H9 (cell line): ENCODE measurements around the gene GNAI1. TPM values are rescaled to one million over a fixed set of nuclear protein-coding genes. Genes with fewer than 3 reads are reported as not detected.

ENCODE experiments used
- DNase-seq: peaks from one replicate; pipeline ENCODE4 v3.0.0-alpha.2; 2017
- H2AFZ ChIP-seq: one replicate; pipeline ENCODE4 v1.6.1; 2013; ENCODE audit warnings: mild to moderate bottlenecking, low read length, control low read depth, moderate library complexity
- H2AK5ac ChIP-seq: 2 replicates; pipeline ENCODE4 v1.6.1; 2013; ENCODE audit warnings: low read length, control low read depth, mixed read lengths; ENCODE audit not compliant: insufficient read length
- H2BK120ac ChIP-seq: one replicate; pipeline ENCODE4 v1.6.1; 2013; ENCODE audit warnings: low read depth, mild to moderate bottlenecking, low read length, control low read depth, inconsistent platforms; ENCODE audit not compliant: poor library complexity, severe bottlenecking
- H2BK12ac ChIP-seq: 2 replicates; pipeline ENCODE4 v1.6.1; 2013; ENCODE audit warnings: low read length, control low read depth, mixed read lengths, low read depth; ENCODE audit not compliant: insufficient read length
- H2BK15ac ChIP-seq: 2 replicates; pipeline ENCODE4 v1.6.1; 2013; ENCODE audit warnings: low read depth, low read length, control low read depth
- H2BK20ac ChIP-seq: one replicate; pipeline ENCODE4 v1.6.1; 2013; ENCODE audit warnings: low read depth, mild to moderate bottlenecking, low read length, control low read depth, inconsistent platforms; ENCODE audit not compliant: poor library complexity, severe bottlenecking
- H2BK5ac ChIP-seq: 2 replicates; pipeline ENCODE4 v1.6.1; 2013; ENCODE audit warnings: low read length, control low read depth, mixed read lengths; ENCODE audit not compliant: insufficient read length
- H3K14ac ChIP-seq: 2 replicates; pipeline ENCODE4 v1.6.1; 2013; ENCODE audit warnings: low read length, control low read depth; ENCODE audit not compliant: insufficient read depth
- H3K18ac ChIP-seq: 2 replicates; pipeline ENCODE4 v1.6.1; 2013; ENCODE audit warnings: low read depth, mild to moderate bottlenecking, mixed read lengths, low read length, control low read depth; ENCODE audit not compliant: insufficient read length
- H3K23ac ChIP-seq: 2 replicates; pipeline ENCODE4 v1.6.1; 2013; ENCODE audit warnings: low read length, control low read depth, mixed read lengths, low read depth; ENCODE audit not compliant: insufficient read length
- H3K23me2 ChIP-seq: 2 replicates; pipeline ENCODE4 v1.6.1; 2013; ENCODE audit warnings: low read depth, mild to moderate bottlenecking, mixed read lengths, low read length, control low read depth; ENCODE audit not compliant: insufficient read length, poor library complexity, severe bottlenecking
- H3K27ac ChIP-seq: 2 replicates; pipeline ENCODE4 v1.5.1; 2013; ENCODE audit warnings: low read length, control low read depth, mixed read lengths, low read depth; ENCODE audit not compliant: insufficient read length
- H3K27me3 ChIP-seq: 2 replicates; pipeline ENCODE4 v1.6.1; 2013; ENCODE audit warnings: low read length, control low read depth, inconsistent platforms; ENCODE audit not compliant: insufficient read depth
- H3K4ac ChIP-seq: 2 replicates; pipeline ENCODE4 v1.6.1; 2013; ENCODE audit warnings: low read depth, mild to moderate bottlenecking, control low read depth, inconsistent platforms, low read length, moderate library complexity
- H3K4me1 ChIP-seq: 2 replicates; pipeline ENCODE4 v1.6.1; 2013; ENCODE audit warnings: low read length, control low read depth, inconsistent platforms; ENCODE audit not compliant: insufficient read depth
- H3K4me2 ChIP-seq: 2 replicates; pipeline ENCODE4 v1.6.1; 2013; ENCODE audit warnings: low read length, control low read depth, mixed read lengths; ENCODE audit not compliant: insufficient read length, insufficient read depth
- H3K56ac ChIP-seq: 2 replicates; pipeline ENCODE4 v1.6.1; 2013; ENCODE audit warnings: low read depth, mild to moderate bottlenecking, mixed read lengths, low read length, control low read depth; ENCODE audit not compliant: insufficient read length
- H3K79me1 ChIP-seq: 2 replicates; pipeline ENCODE4 v1.6.1; 2013; ENCODE audit warnings: low read depth, mild to moderate bottlenecking, moderate library complexity, low read length, control low read depth, inconsistent platforms; ENCODE audit not compliant: insufficient read depth, poor library complexity, severe bottlenecking
- H3K79me2 ChIP-seq: 2 replicates; pipeline ENCODE4 v1.6.1; 2013; ENCODE audit warnings: low read length, control low read depth, inconsistent platforms; ENCODE audit not compliant: insufficient read depth
- H3K9ac ChIP-seq: 2 replicates; pipeline ENCODE4 v1.6.1; 2013; ENCODE audit warnings: low read length, control low read depth, mixed read lengths; ENCODE audit not compliant: insufficient read length; ENCODE audit errors: extremely low read depth
- H3K9me3 ChIP-seq: one replicate; pipeline ENCODE4 v1.6.1; 2013; ENCODE audit warnings: low read depth, low read length, inconsistent platforms; ENCODE audit not compliant: control insufficient read depth
- H3T11ph ChIP-seq: one replicate; pipeline ENCODE4 v1.6.1; 2013; ENCODE audit warnings: mild to moderate bottlenecking, low read length, control low read depth, inconsistent platforms
- H4K20me1 ChIP-seq: one replicate; pipeline ENCODE4 v1.6.1; 2013; ENCODE audit not compliant: control insufficient read depth, insufficient read length, insufficient read depth
- H4K5ac ChIP-seq: 2 replicates; pipeline ENCODE4 v1.6.1; 2013; ENCODE audit warnings: low read depth, mild to moderate bottlenecking, mixed read lengths, low read length, control low read depth; ENCODE audit not compliant: insufficient read length
- H4K8ac ChIP-seq: replicated peaks from 2 replicates; pipeline ENCODE4 v1.6.1; 2013; ENCODE audit warnings: low read length, control low read depth, mixed read lengths, low read depth; ENCODE audit not compliant: insufficient read length
- H4K91ac ChIP-seq: 2 replicates; pipeline ENCODE4 v1.6.1; 2013; ENCODE audit warnings: low read depth, mild to moderate bottlenecking, moderate library complexity, mixed read lengths, low read length, control low read depth; ENCODE audit not compliant: insufficient read length
- H3K27ac Mint-ChIP-seq, 3 experiments: 2 replicates in 2 of 3; 3 replicates in 1 of 3; pipeline ENCODE4 v1.8.0; 2020 to 2021; ENCODE audit warnings: mixed read lengths in 3 of 3, mild to moderate bottlenecking in 1 of 3, moderate library complexity in 1 of 3
- H3K27me3 Mint-ChIP-seq: 2 replicates; pipeline ENCODE4 v1.8.0; 2021; ENCODE audit warnings: low read depth, mild to moderate bottlenecking, moderate library complexity, mixed read lengths
- H3K36me3 Mint-ChIP-seq, 3 experiments: 2 replicates in 2 of 3; 3 replicates in 1 of 3; pipeline ENCODE4 v1.8.0; 2020 to 2021; ENCODE audit warnings: low read depth in 3 of 3, mixed read lengths in 3 of 3; ENCODE audit not compliant: insufficient read depth in 1 of 3
- H3K4me1 Mint-ChIP-seq, 2 experiments: 2 replicates each; pipeline ENCODE4 v1.8.0; 2020; ENCODE audit warnings: mixed read lengths in 2 of 2
- H3K4me3 Mint-ChIP-seq, 2 experiments: 2 replicates in 1 of 2; 3 replicates in 1 of 2; pipeline ENCODE4 v1.8.0; 2020 to 2021; ENCODE audit warnings: mild to moderate bottlenecking in 2 of 2, mixed read lengths in 2 of 2, moderate library complexity in 1 of 2
- H3K9me3 Mint-ChIP-seq, 2 experiments: 2 replicates in 1 of 2; 3 replicates in 1 of 2; pipeline ENCODE4 v1.8.0; 2020; ENCODE audit warnings: mild to moderate bottlenecking in 2 of 2, mixed read lengths in 2 of 2, moderate library complexity in 1 of 2
- CTCF ChIP-seq: fragments of 200-600 bp; sonication (generic); conservative IDR thresholded peaks from 3 replicates; pipeline ENCODE4 v1.8.0; 2021; ENCODE audit warnings: antibody characterized with exemption, mild to moderate bottlenecking
- total RNA-seq: library from RNA; stranded (reverse); gene quantifications from 2 replicates; pipeline ENCODE4 v1.2.1, GENCODE V29; 2021

The GNAI1 gene
- total RNA-seq, 1 experiment from 2014 or later = 14.1 TPM

GRCh38 chr7:80129785-80130184 lies 4.8 kb upstream of the GNAI1 start:
- TF ChIP-seq CTCF = no peak
- peaks cover 8% of the 10 kb centered on the region for H3K23me2 ChIP-seq
- H3K27ac Mint-ChIP-seq = no peak overlapping the region
- H3K4me3 Mint-ChIP-seq = no peak overlapping the region
- no peak overlapping the region for H3K18ac ChIP-seq
- no peak overlapping the region for H2BK12ac ChIP-seq
- H3K36me3 Mint-ChIP-seq = no peaks in the 10 kb centered on the region; a peak in 1 of 7 replicates
- H3K9me3 ChIP-seq = no peaks in the 10 kb centered on the region
- no peak overlapping the region for H2AFZ ChIP-seq
- H3T11ph ChIP-seq = no peak overlapping the region
- H3K9me3 Mint-ChIP-seq = peaks cover 0 to 3% of the 10 kb centered on the region in 2 experiments; a peak in 1 of 5 replicates
- H4K5ac ChIP-seq = no peak overlapping the region
- H3K27ac ChIP-seq = no peak overlapping the region
- no peak overlapping the region for H3K56ac ChIP-seq
- H2AK5ac ChIP-seq = no peak overlapping the region
- H3K23ac ChIP-seq = no peak overlapping the region
- no peak overlapping the region for H3K14ac ChIP-seq
- no peak for DNase-seq
- no peaks in the 10 kb centered on the region for H3K79me1 ChIP-seq
- H3K4me1 ChIP-seq = peaks cover 3% of the 10 kb centered on the region
- H2BK5ac ChIP-seq = no peak overlapping the region
- no peaks in the 10 kb centered on the region for H4K20me1 ChIP-seq
- no peak overlapping the region for H4K91ac ChIP-seq
- H3K4ac ChIP-seq = no peak overlapping the region
- H3K4me1 Mint-ChIP-seq = peaks cover 14% of the 10 kb centered on the region in 2 experiments
- no peak overlapping the region for H2BK120ac ChIP-seq
- 0 out of 2 replicates have a peak, but pooled peaks cover 2% of the 10 kb centered on the region for H3K79me2 ChIP-seq
- H3K27me3 Mint-ChIP-seq = peaks cover 29% of the 10 kb centered on the region
- H3K9ac ChIP-seq = no peak overlapping the region
- H3K27me3 ChIP-seq = peaks cover 16% of the 10 kb centered on the region; the same call in 1 of the 2 replicates
- no peak overlapping the region for H2BK15ac ChIP-seq
- H4K8ac ChIP-seq = no peak overlapping the region
- H2BK20ac ChIP-seq = no peak overlapping the region
- H3K4me2 ChIP-seq = no peak overlapping the region
